DND-41 (cell line): ENCODE measurements around the gene ASPG.

Experiments
- CTCF ChIP-seq: IDR thresholded peaks from 2 replicates; pipeline ENCODE4 v1.5.1; 2012; ENCODE audit warnings: borderline replicate concordance, low read length, moderate library complexity, mild to moderate bottlenecking; ENCODE audit not compliant: poor library complexity, severe bottlenecking; ENCODE audit errors: extremely low read depth
- EZH2 ChIP-seq: IDR thresholded peaks from 3 replicates; pipeline ENCODE4 v1.6.1; 2012; ENCODE audit warnings: borderline replicate concordance, low read depth, mild to moderate bottlenecking, moderate library complexity, low read length, inconsistent platforms; ENCODE audit not compliant: severe bottlenecking

GRCh38 chr14:104054222-104054905 lies 31.1 kb upstream of the ASPG start:
- TF ChIP-seq CTCF: no peak
- no peak for TF ChIP-seq EZH2
